CD8-positive, alpha-beta memory T cell (primary cell): Measurements from ENCODE around the gene STPG4. TPM values are rescaled to one million over a fixed set of nuclear protein-coding genes. Genes with fewer than 3 reads are reported as not detected.
A peak's percentile ranks its signal among the peaks of the same experiment; 100 is the strongest.

Experiments used
- CTCF ChIA-PET: fragments of 350-600 bp; sonication (Branson Sonifier 250); formaldehyde crosslinking; loops from one replicate; lab custom pipeline; 2021; ENCODE audit warnings: antibody characterized with exemption; lab: Charles Lee
- POLR2A ChIA-PET: fragments of 350-600 bp; sonication (Branson Sonifier 250); formaldehyde crosslinking; loops from one replicate; lab custom pipeline; 2021; ENCODE audit warnings: antibody characterized with exemption; lab: Charles Lee
- DNase-seq, 5 donors: peaks; one replicate each; pipeline versions ENCODE4 v3.0.0 to v3.0.0-alpha.2; 2020 to 2022; ENCODE audit warnings: mixed read lengths in 1 of 5
- H3K27ac ChIP-seq: one replicate; pipeline ENCODE4 v1.7.0; 2013; ENCODE audit warnings: low read depth, mild to moderate bottlenecking, low read length, moderate library complexity
- H3K27me3 ChIP-seq: 2 replicates; pipeline ENCODE4 v1.7.0; 2013; ENCODE audit warnings: low read length, mild to moderate bottlenecking; ENCODE audit not compliant: insufficient read depth, poor library complexity, severe bottlenecking
- H3K36me3 ChIP-seq: 2 replicates; pipeline ENCODE4 v1.7.0; 2013; ENCODE audit warnings: mild to moderate bottlenecking, low read length, moderate library complexity; ENCODE audit not compliant: insufficient read depth
- H3K4me1 ChIP-seq: 2 replicates; pipeline ENCODE4 v1.7.0; 2013; ENCODE audit warnings: mild to moderate bottlenecking, low read length, moderate library complexity; ENCODE audit not compliant: insufficient read depth
- H3K4me3 ChIP-seq: 2 replicates; pipeline ENCODE4 v1.7.0; 2013; ENCODE audit warnings: mild to moderate bottlenecking, low read length
- H3K9me3 ChIP-seq: 2 replicates; pipeline ENCODE4 v1.7.0; 2013; ENCODE audit warnings: mild to moderate bottlenecking, low read length
- H3K27ac Mint-ChIP-seq, 8 donors: one replicate each; pipeline ENCODE4 v1.8.0; 2020 to 2021; ENCODE audit warnings: mixed read lengths in 8 of 8, mild to moderate bottlenecking in 6 of 8, inconsistent platforms in 3 of 8, moderate library complexity in 3 of 8
- H3K27me3 Mint-ChIP-seq, 2 donors: one replicate each; pipeline ENCODE4 v1.8.0; 2020 to 2021; ENCODE audit warnings: mixed read lengths in 2 of 2, mild to moderate bottlenecking in 1 of 2, moderate library complexity in 1 of 2
- H3K36me3 Mint-ChIP-seq, 3 donors: one replicate each; pipeline ENCODE4 v1.8.0; 2020 to 2021; ENCODE audit warnings: mixed read lengths in 3 of 3, inconsistent platforms in 1 of 3, mild to moderate bottlenecking in 1 of 3
- H3K4me1 Mint-ChIP-seq, 3 donors: one replicate each; pipeline ENCODE4 v1.8.0; 2020 to 2021; ENCODE audit warnings: mixed read lengths in 3 of 3, inconsistent platforms in 1 of 3, mild to moderate bottlenecking in 1 of 3
- H3K4me3 Mint-ChIP-seq, 7 donors: one replicate each; pipeline ENCODE4 v1.8.0; 2020 to 2021; ENCODE audit warnings: mixed read lengths in 7 of 7, mild to moderate bottlenecking in 6 of 7, moderate library complexity in 4 of 7, inconsistent platforms in 2 of 7
- H3K9me3 Mint-ChIP-seq, 5 donors: one replicate each; pipeline ENCODE4 v1.8.0; 2020 to 2022; ENCODE audit warnings: mixed read lengths in 5 of 5, mild to moderate bottlenecking in 3 of 5, moderate library complexity in 2 of 5, inconsistent platforms in 1 of 5
- polyA plus RNA-seq: library from polyadenylated mRNA; unstranded; fragments of 300-500 nt; fragmentation: Illumina TruSeq; gene quantifications from one replicate; pipeline ENCODE4 v1.2.3, GENCODE V29; 2021
- total RNA-seq, 2 experiments: library from RNA; stranded (reverse); gene quantifications; one replicate each; pipeline ENCODE4 v1.2.3, GENCODE V29; 2021

The STPG4 gene
- total and polyA plus RNA-seq, 3 experiments from 2014 or later = not detected

GRCh38 chr2:47041063-47041462 lies 114.0 kb downstream of the STPG4 start:
- Histone ChIP-seq H3K27ac (no peak overlapping the region), H3K27me3 (no peaks in the 10 kb centered on the region), H3K4me3 (no peak overlapping the region), H3K4me1 (no peaks in the 10 kb centered on the region), H3K9me3 (no peaks in the 10 kb centered on the region), H3K36me3 (peaks cover 9% of the 10 kb centered on the region)
- Mint-ChIP-seq H3K36me3 (peaks cover 0 to 85% (median 13%) of the 10 kb centered on the region in 3 donors), H3K4me3 (no peak overlapping the region), H3K9me3 (no peaks in the 10 kb centered on the region), H3K27me3 (no peaks in the 10 kb centered on the region), H3K4me1 (peaks cover 5 to 12% (median 6%) of the 10 kb centered on the region in 3 donors), H3K27ac (no peak overlapping the region)
- POLR2A ChIA-PET = no interaction called here
- CTCF ChIA-PET = no interaction called here
- no peak for DNase-seq

GRCh38 chr2:47040651-47041050 lies 114.5 kb downstream of the STPG4 start:
- Mint-ChIP-seq H3K4me3 (no peak overlapping the region), H3K4me1 (peaks cover 5 to 10% (median 6%) of the 10 kb centered on the region in 3 donors), H3K27me3 (no peaks in the 10 kb centered on the region), H3K27ac (no peak overlapping the region), H3K36me3 (peaks cover 0 to 85% (median 10%) of the 10 kb centered on the region in 3 donors), H3K9me3 (no peaks in the 10 kb centered on the region)
- no peak overlapping the region for H3K4me3 ChIP-seq
- H3K27ac ChIP-seq = no peak overlapping the region
- no peaks in the 10 kb centered on the region for H3K27me3 ChIP-seq
- peaks cover 6% of the 10 kb centered on the region for H3K36me3 ChIP-seq
- CTCF ChIA-PET = no interaction called here
- H3K9me3 ChIP-seq = no peaks in the 10 kb centered on the region
- no peak for DNase-seq
- no peaks in the 10 kb centered on the region for H3K4me1 ChIP-seq
- POLR2A ChIA-PET = no interaction called here

- no peak overlapping the region for H3K4me3 ChIP-seq
- H3K27me3 Mint-ChIP-seq = no peaks in the 10 kb centered on the region
- no peak overlapping the region for H3K4me3 Mint-ChIP-seq
- ChIA-PET CTCF (no interaction called here), POLR2A (no interaction called here)
- H3K27me3 ChIP-seq = no peaks in the 10 kb centered on the region
- H3K4me1 Mint-ChIP-seq = peaks cover 6 to 8% (median 8%) of the 10 kb centered on the region in 3 donors
- H3K9me3 ChIP-seq = no peaks in the 10 kb centered on the region
- H3K27ac Mint-ChIP-seq = no peak overlapping the region
- peaks cover 6% of the 10 kb centered on the region for H3K36me3 ChIP-seq
- H3K4me1 ChIP-seq = no peaks in the 10 kb centered on the region
- DNase-seq = no peak
- peaks cover 0 to 85% (median 10%) of the 10 kb centered on the region in 3 donors for H3K36me3 Mint-ChIP-seq
- no peaks in the 10 kb centered on the region for H3K9me3 Mint-ChIP-seq
- H3K27ac ChIP-seq = no peak overlapping the region
Observed at GRCh38 chr2:47039913-47040562, 115.1 kb downstream of the STPG4 start.

- CTCF ChIA-PET = no interaction called here
- no peak overlapping the region for H3K4me3 ChIP-seq
- H3K36me3 Mint-ChIP-seq = peaks cover 0 to 85% (median 13%) of the 10 kb centered on the region in 3 donors
- no peaks in the 10 kb centered on the region for H3K27me3 ChIP-seq
- no peaks in the 10 kb centered on the region for H3K9me3 ChIP-seq
- DNase-seq = no peak
- POLR2A ChIA-PET = no interaction called here
- H3K27ac ChIP-seq = no peak overlapping the region
- H3K4me3 Mint-ChIP-seq = no peak overlapping the region
- no peaks in the 10 kb centered on the region for H3K4me1 ChIP-seq
- H3K36me3 ChIP-seq = peaks cover 6% of the 10 kb centered on the region
- H3K27me3 Mint-ChIP-seq = no peaks in the 10 kb centered on the region
- peak overlapping the region in 3 of 8 donors; percentile 12 to 74 (median 61) for H3K27ac Mint-ChIP-seq
- no peaks in the 10 kb centered on the region for H3K9me3 Mint-ChIP-seq
- H3K4me1 Mint-ChIP-seq = peaks cover 6 to 8% (median 8%) of the 10 kb centered on the region in 3 donors
Observed at GRCh38 chr2:47039489-47039870, 115.6 kb downstream of the STPG4 start.

- Mint-ChIP-seq H3K27ac (peak overlapping the region in 6 of 8 donors; percentile 5 to 81 (median 62)), H3K4me1 (peaks cover 6 to 8% (median 6%) of the 10 kb centered on the region in 3 donors), H3K4me3 (peak overlapping the region in 1 of 7 donors; percentile 72), H3K9me3 (no peaks in the 10 kb centered on the region), H3K27me3 (no peaks in the 10 kb centered on the region), H3K36me3 (peaks cover 0 to 85% (median 13%) of the 10 kb centered on the region in 3 donors)
- H3K27me3 ChIP-seq = no peaks in the 10 kb centered on the region
- ChIA-PET POLR2A (no interaction called here), CTCF (no interaction called here)
- peaks cover 6% of the 10 kb centered on the region for H3K36me3 ChIP-seq
- no peak for DNase-seq
- no peak overlapping the region for H3K27ac ChIP-seq
- no peaks in the 10 kb centered on the region for H3K9me3 ChIP-seq
- H3K4me1 ChIP-seq = no peaks in the 10 kb centered on the region
- no peak overlapping the region for H3K4me3 ChIP-seq
Observed at GRCh38 chr2:47038656-47039488, 116.2 kb downstream of the STPG4 start.

GRCh38 chr2:47037678-47038077 lies 117.4 kb downstream of the STPG4 start:
- POLR2A ChIA-PET = no interaction called here
- Mint-ChIP-seq H3K4me3 (no peak overlapping the region), H3K9me3 (no peaks in the 10 kb centered on the region), H3K4me1 (peaks cover 6 to 8% (median 6%) of the 10 kb centered on the region in 3 donors), H3K27me3 (no peaks in the 10 kb centered on the region), H3K36me3 (peaks cover 0 to 85% (median 12%) of the 10 kb centered on the region in 3 donors), H3K27ac (no peak overlapping the region)
- Histone ChIP-seq H3K9me3 (no peaks in the 10 kb centered on the region), H3K27me3 (no peaks in the 10 kb centered on the region), H3K4me1 (no peaks in the 10 kb centered on the region), H3K27ac (no peak overlapping the region), H3K4me3 (no peak overlapping the region), H3K36me3 (peaks cover 6% of the 10 kb centered on the region)
- DNase-seq = no peak
- CTCF ChIA-PET = no interaction called here

Other genes with a start within 250 kb of the STPG4 start
- gene MCFD2, start 239.5 kb downstream of the STPG4 start, total RNA-seq = 10 to 100 TPM; 37.2 to 40.0 TPM
- gene MCFD2, start 239.5 kb downstream of the STPG4 start, polyA plus RNA-seq = 22.7 TPM
- gene TTC7A, start 214.1 kb downstream of the STPG4 start, total RNA-seq = 10 to 100 TPM; 50.8 to 54.1 TPM
- gene TTC7A, start 214.1 kb downstream of the STPG4 start, polyA plus RNA-seq = 20.0 TPM
- gene CALM2, start 21.2 kb upstream of the STPG4 start, total RNA-seq = 100 to 1,000 TPM; 503 to 527 TPM
- gene CALM2, start 21.2 kb upstream of the STPG4 start, polyA plus RNA-seq = 815 TPM
- gene EPCAM, start 214.0 kb upstream of the STPG4 start, total RNA-seq = under 1 TPM; 0.39 to 0.71 TPM
- gene EPCAM, start 214.0 kb upstream of the STPG4 start, polyA plus RNA-seq = not detected
- gene MSH2, start 247.8 kb upstream of the STPG4 start, total RNA-seq = 10 to 100 TPM; 58.5 to 60.6 TPM
- gene MSH2, start 247.8 kb upstream of the STPG4 start, polyA plus RNA-seq = 25.4 TPM